BLaER1 (cell line): ENCODE data around the gene ISM2.
"Not testable (repeated sequence)": the region's sequence is repeated elsewhere in the genome, so short reads cannot be mapped to it uniquely, and the experiment has no call there.

ENCODE experiments used
- H3K27ac ChIP-seq: shearing (Covaris generic); formaldehyde crosslinking; 2 replicates; pipeline ENCODE4 v1.8.1; 2022
- H3K27me3 ChIP-seq: shearing (Covaris generic); formaldehyde crosslinking; 2 replicates; pipeline ENCODE4 v1.8.1; 2022
- H3K36me3 ChIP-seq: shearing (Covaris generic); formaldehyde crosslinking; 2 replicates; pipeline ENCODE4 v1.8.1; 2022
- H3K4me1 ChIP-seq: shearing (Covaris generic); formaldehyde crosslinking; 2 replicates; pipeline ENCODE4 v1.8.1; 2022
- H3K4me2 ChIP-seq: shearing (Covaris generic); formaldehyde crosslinking; 2 replicates; pipeline ENCODE4 v1.8.1; 2022
- H3K4me3 ChIP-seq: shearing (Covaris generic); formaldehyde crosslinking; 2 replicates; pipeline ENCODE4 v1.8.1; 2022
- H3K9ac ChIP-seq: shearing (Covaris generic); formaldehyde crosslinking; 2 replicates; pipeline ENCODE4 v1.8.1; 2022
- H3K9me3 ChIP-seq: shearing (Covaris generic); formaldehyde crosslinking; 2 replicates; pipeline ENCODE4 v1.8.1; 2022
- H4K20me1 ChIP-seq: shearing (Covaris generic); formaldehyde crosslinking; 2 replicates; pipeline ENCODE4 v1.8.1; 2022
- Cebpa-rat ChIP-seq: shearing (Covaris generic); IDR thresholded peaks from 2 replicates; pipeline ENCODE4 v1.8.1; 2022

ISM2 gene

GRCh38 chr14:77531071-77531470 lies 32.5 kb upstream of the ISM2 start:
- H3K9ac ChIP-seq, result no peak overlapping the region
- no peaks in the 10 kb centered on the region for H4K20me1 ChIP-seq
- peaks cover 33% of the 10 kb centered on the region for H3K36me3 ChIP-seq
- no peaks in the 10 kb centered on the region for H3K4me1 ChIP-seq
- no peak overlapping the region for H3K4me2 ChIP-seq
- no peak for TF ChIP-seq Cebpa-rat
- H3K9me3 ChIP-seq, result no peaks in the 10 kb centered on the region
- no peaks in the 10 kb centered on the region for H3K27me3 ChIP-seq
- no peak overlapping the region for H3K27ac ChIP-seq
- H3K4me3 ChIP-seq, result no peak overlapping the region

GRCh38 chr14:77529963-77530362 lies 31.3 kb upstream of the ISM2 start:
- H4K20me1 ChIP-seq, result no peaks in the 10 kb centered on the region
- no peak overlapping the region for H3K27ac ChIP-seq
- H3K27me3 ChIP-seq, result no peaks in the 10 kb centered on the region
- no peak overlapping the region for H3K4me2 ChIP-seq
- TF ChIP-seq Cebpa-rat, result no peak
- H3K9ac ChIP-seq, result no peak overlapping the region
- no peak overlapping the region for H3K4me3 ChIP-seq
- no peaks in the 10 kb centered on the region for H3K9me3 ChIP-seq
- H3K36me3 ChIP-seq, result peaks cover 23% of the 10 kb centered on the region
- H3K4me1 ChIP-seq, result no peaks in the 10 kb centered on the region

- no peak for TF ChIP-seq Cebpa-rat
- H3K36me3 ChIP-seq, result peaks cover 18% of the 10 kb centered on the region
- no peak overlapping the region for H3K9ac ChIP-seq
- no peaks in the 10 kb centered on the region for H3K9me3 ChIP-seq
- H3K4me1 ChIP-seq, result no peaks in the 10 kb centered on the region
- no peaks in the 10 kb centered on the region for H3K27me3 ChIP-seq
- no peak overlapping the region for H3K4me3 ChIP-seq
- no peak overlapping the region for H3K27ac ChIP-seq
- H3K4me2 ChIP-seq, result no peak overlapping the region
- H4K20me1 ChIP-seq, result no peaks in the 10 kb centered on the region
Observed at GRCh38 chr14:77529213-77529612, 30.6 kb upstream of the ISM2 start.

- H3K9ac ChIP-seq, result not testable (repeated sequence)
Observed at GRCh38 chr14:77528701-77529100, 30.1 kb upstream of the ISM2 start.

GRCh38 chr14:77526266-77526665 lies 27.6 kb upstream of the ISM2 start:
- no peak for TF ChIP-seq Cebpa-rat
- Histone ChIP-seq H3K27ac (no peak overlapping the region), H3K9ac (no peak overlapping the region), H3K4me3 (no peak overlapping the region), H3K36me3 (peaks cover 15% of the 10 kb centered on the region), H3K4me1 (no peaks in the 10 kb centered on the region), H3K4me2 (no peak overlapping the region), H3K9me3 (no peaks in the 10 kb centered on the region), H3K27me3 (no peaks in the 10 kb centered on the region), H4K20me1 (peaks cover 6% of the 10 kb centered on the region; the same call in 1 of the 2 replicates)

More at GRCh38 chr14:77528701-77529100, 30.1 kb upstream of the ISM2 start:
- not testable (repeated sequence) for H4K20me1 ChIP-seq, H3K4me2 ChIP-seq, H3K27ac ChIP-seq, H3K4me3 ChIP-seq, H3K27me3 ChIP-seq, H3K4me1 ChIP-seq, H3K9me3 ChIP-seq
- peaks cover 14% of the 10 kb centered on the region for H3K36me3 ChIP-seq

GRCh38 chr14:77524536-77524935 lies 25.9 kb upstream of the ISM2 start:
- Histone ChIP-seq H3K4me3 (no peak overlapping the region), H3K36me3 (peaks cover 23% of the 10 kb centered on the region), H4K20me1 (peaks cover 6% of the 10 kb centered on the region; the same call in 1 of the 2 replicates), H3K4me1 (no peaks in the 10 kb centered on the region), H3K4me2 (no peak overlapping the region), H3K9me3 (no peaks in the 10 kb centered on the region), H3K27me3 (no peaks in the 10 kb centered on the region), H3K27ac (no peak overlapping the region), H3K9ac (no peak overlapping the region)
- no peak for TF ChIP-seq Cebpa-rat

- H3K4me2 ChIP-seq, result no peak overlapping the region
- peaks cover 37% of the 10 kb centered on the region for H3K36me3 ChIP-seq
- H3K27me3 ChIP-seq, result no peaks in the 10 kb centered on the region
- no peak overlapping the region for H3K9ac ChIP-seq
- peaks cover 10% of the 10 kb centered on the region for H3K4me1 ChIP-seq
- TF ChIP-seq Cebpa-rat, result no peak
- no peaks in the 10 kb centered on the region for H3K9me3 ChIP-seq
- no peak overlapping the region for H3K4me3 ChIP-seq
- no peak overlapping the region for H3K27ac ChIP-seq
- peaks cover 6% of the 10 kb centered on the region; the same call in 1 of the 2 replicates for H4K20me1 ChIP-seq
Observed at GRCh38 chr14:77523109-77523508, 24.5 kb upstream of the ISM2 start.

GRCh38 chr14:77520555-77520954 lies 21.9 kb upstream of the ISM2 start:
- Histone ChIP-seq H4K20me1 (peaks cover 6% of the 10 kb centered on the region; the same call in 1 of the 2 replicates), H3K36me3 (peaks cover 50% of the 10 kb centered on the region), H3K27me3 (no peaks in the 10 kb centered on the region), H3K4me2 (no peak overlapping the region), H3K4me1 (peaks cover 17% of the 10 kb centered on the region), H3K4me3 (no peak overlapping the region), H3K27ac (no peak overlapping the region), H3K9ac (no peak overlapping the region), H3K9me3 (no peaks in the 10 kb centered on the region)
- no peak for TF ChIP-seq Cebpa-rat

- H3K27me3 ChIP-seq, result no peaks in the 10 kb centered on the region
- no peak overlapping the region for H3K27ac ChIP-seq
- H3K9ac ChIP-seq, result no peak overlapping the region
- H3K4me1 ChIP-seq, result peaks cover 17% of the 10 kb centered on the region
- no peak overlapping the region for H3K4me3 ChIP-seq
- no peak overlapping the region for H3K4me2 ChIP-seq
- no peaks in the 10 kb centered on the region for H4K20me1 ChIP-seq
- no peak for TF ChIP-seq Cebpa-rat
- no peaks in the 10 kb centered on the region for H3K9me3 ChIP-seq
- peaks cover 69% of the 10 kb centered on the region for H3K36me3 ChIP-seq
Observed at GRCh38 chr14:77516126-77516525, 17.5 kb upstream of the ISM2 start.

GRCh38 chr14:77511486-77512162 lies 13.0 kb upstream of the ISM2 start:
- Histone ChIP-seq H3K27me3 (no peaks in the 10 kb centered on the region), H3K4me3 (no peak overlapping the region), H3K4me2 (no peak overlapping the region), H4K20me1 (no peaks in the 10 kb centered on the region), H3K27ac (no peak overlapping the region), H3K36me3 (peaks cover 56% of the 10 kb centered on the region), H3K9me3 (no peaks in the 10 kb centered on the region), H3K9ac (no peak overlapping the region), H3K4me1 (no peaks in the 10 kb centered on the region)
- no peak for TF ChIP-seq Cebpa-rat

GRCh38 chr14:77509366-77509765 lies 10.8 kb upstream of the ISM2 start:
- Histone ChIP-seq H3K27ac (no peak overlapping the region), H4K20me1 (no peaks in the 10 kb centered on the region), H3K4me2 (no peak overlapping the region), H3K27me3 (no peaks in the 10 kb centered on the region), H3K9me3 (no peaks in the 10 kb centered on the region), H3K4me1 (no peaks in the 10 kb centered on the region), H3K36me3 (peaks cover 51% of the 10 kb centered on the region), H3K9ac (no peak overlapping the region), H3K4me3 (no peak overlapping the region)
- no peak for TF ChIP-seq Cebpa-rat
